Prostate gland (tissue), 2 donors: ENCODE measurements around the gene C2CD3. TPM values are rescaled to one million over a fixed set of nuclear protein-coding genes. Genes with fewer than 3 reads are reported as not detected.

Experiments
- DNase-seq: peaks from one replicate; pipeline ENCODE4 v3.0.0-alpha.2; 2019; ENCODE audit warnings: low spot score
- H3K27ac ChIP-seq, 2 donors: fragments of 200-600 bp; sonication (generic); 2 replicates each; pipeline ENCODE4 v1.5.1; 2017 to 2019
- H3K27me3 ChIP-seq: fragments of 200-600 bp; sonication (generic); replicated peaks from 2 replicates; pipeline ENCODE4 v1.5.1; 2019; ENCODE audit not compliant: insufficient read depth
- H3K36me3 ChIP-seq, 2 donors: fragments of 200-600 bp; sonication (generic); 1 replicate in 1 of 2; 2 replicates in 1 of 2; pipeline versions ENCODE4 v1.5.1 to v1.8.1; 2017 to 2019
- H3K4me1 ChIP-seq: fragments of 200-600 bp; sonication (generic); replicated peaks from 2 replicates; pipeline ENCODE4 v1.5.1; 2019
- H3K4me3 ChIP-seq, 2 donors: fragments of 200-600 bp; sonication (generic); 2 replicates each; pipeline ENCODE4 v1.5.1; 2017 to 2019
- H3K9me3 ChIP-seq: fragments of 200-600 bp; sonication (generic); 2 replicates; pipeline ENCODE4 v1.5.1; 2017
- CTCF ChIP-seq, 4 experiments: fragments of 200-600 bp in 2 of 4; fragments of 450-650 bp in 2 of 4; sonication (generic) in 2 of 4; IDR thresholded peaks; 1 replicate in 3 of 4; 2 replicates in 1 of 4; pipeline ENCODE4 v1.5.1; 2016 to 2019; ENCODE audit warnings: antibody characterized with exemption in 4 of 4, mild to moderate bottlenecking in 2 of 4, moderate library complexity in 2 of 4
- POLR2A ChIP-seq: fragments of 450-650 bp; IDR thresholded peaks from one replicate; pipeline ENCODE4 v1.6.1; 2016; ENCODE audit warnings: antibody characterized with exemption, mild to moderate bottlenecking
- POLR2AphosphoS5 ChIP-seq: sonication (generic); formaldehyde crosslinking; IDR thresholded peaks from one replicate; pipeline ENCODE4 v1.6.1; 2017; ENCODE audit warnings: antibody characterized with exemption
- WGBS: methylation state at CpG from one replicate; pipeline ENCODE4 v1.1.5; 2018; 5-methylcytosine and 5-hydroxymethylcytosine counted together
- intact Hi-C: fragments of 100-400 bp; cut with DNase I; formaldehyde crosslinking; loops from one replicate; pipeline ENCODE4 v1.14.2; 2022
- total RNA-seq, 2 donors: library from RNA; depleted of rRNA; stranded (reverse); fragments of >200 nt; gene quantifications; one replicate each; pipeline ENCODE4 v1.1.0, GENCODE V29; 2016

Gene C2CD3
- total RNA-seq, 2 donors from 2014 or later, result 38.7 to 49.6 TPM

GRCh38 chr11:74024261-74025029 lies 146.4 kb downstream of the C2CD3 start:
- intact Hi-C loops, result no loop called here
- H3K9me3 ChIP-seq, result no peaks in the 10 kb centered on the region
- H3K27me3 ChIP-seq, result no peaks in the 10 kb centered on the region
- no peak for TF ChIP-seq POLR2AphosphoS5
- TF ChIP-seq POLR2A, result no peak
- no peaks in the 10 kb centered on the region for H3K36me3 ChIP-seq
- no peaks in the 10 kb centered on the region for H3K4me1 ChIP-seq
- no peak overlapping the region for H3K27ac ChIP-seq
- WGBS, result 74% methylated on average over 2 of the region's 2 CpGs
- no peak overlapping the region for H3K4me3 ChIP-seq
- DNase-seq, result no peak

GRCh38 chr11:74023276-74023675 lies 147.5 kb downstream of the C2CD3 start:
- Histone ChIP-seq H3K27ac (no peak overlapping the region), H3K36me3 (no peaks in the 10 kb centered on the region), H3K27me3 (no peaks in the 10 kb centered on the region), H3K4me1 (no peaks in the 10 kb centered on the region), H3K4me3 (no peak overlapping the region), H3K9me3 (no peaks in the 10 kb centered on the region)
- TF ChIP-seq CTCF (IDR thresholded peaks at IDR 0.05) (no peak), POLR2A (no peak), POLR2AphosphoS5 (no peak)
- intact Hi-C loops, result no loop called here
- DNase-seq, result no peak

- H3K27ac ChIP-seq, result no peak overlapping the region
- H3K36me3 ChIP-seq, result no peaks in the 10 kb centered on the region
- 69% methylated on average over 6 of the region's 6 CpGs for WGBS
These were observed 148.3 kb downstream of the C2CD3 start for GRCh38 chr11:74022546-74022945.

GRCh38 chr11:74021998-74022397 lies 148.8 kb downstream of the C2CD3 start:
- Histone ChIP-seq H3K27me3 (no peaks in the 10 kb centered on the region), H3K4me3 (no peak overlapping the region), H3K9me3 (no peaks in the 10 kb centered on the region), H3K27ac (no peak overlapping the region), H3K36me3 (no peaks in the 10 kb centered on the region), H3K4me1 (no peaks in the 10 kb centered on the region)
- no peak for DNase-seq
- TF ChIP-seq POLR2A, result no peak
- WGBS, result over 99% methylated on average over 6 of the region's 6 CpGs
- intact Hi-C loops, result no loop called here

More at GRCh38 chr11:74022546-74022945, 148.3 kb downstream of the C2CD3 start:
- DNase-seq, result no peak
- no peaks in the 10 kb centered on the region for H3K9me3 ChIP-seq
- no peak overlapping the region for H3K4me3 ChIP-seq
- H3K27me3 ChIP-seq, result no peaks in the 10 kb centered on the region
- intact Hi-C loops, result no loop called here
- no peaks in the 10 kb centered on the region for H3K4me1 ChIP-seq
- no peak for TF ChIP-seq CTCF (IDR thresholded peaks at IDR 0.05)
- TF ChIP-seq POLR2AphosphoS5, result no peak
- TF ChIP-seq POLR2A, result no peak

- no peaks in the 10 kb centered on the region for H3K9me3 ChIP-seq
- no peaks in the 10 kb centered on the region for H3K4me1 ChIP-seq
- H3K4me3 ChIP-seq, result no peak overlapping the region
- no peaks in the 10 kb centered on the region for H3K36me3 ChIP-seq
- H3K27ac ChIP-seq, result no peak overlapping the region
- no peak for TF ChIP-seq POLR2A
- TF ChIP-seq POLR2AphosphoS5, result no peak
- no peak for TF ChIP-seq CTCF (IDR thresholded peaks at IDR 0.05)
- intact Hi-C loops, result no loop called here
- DNase-seq, result no peak
- 86% methylated on average over 4 of the region's 4 CpGs for WGBS
- H3K27me3 ChIP-seq, result no peaks in the 10 kb centered on the region
These were observed 150.3 kb downstream of the C2CD3 start for GRCh38 chr11:74020539-74020938.

- H3K4me1 ChIP-seq, result no peaks in the 10 kb centered on the region
- intact Hi-C loops, result no loop called here
- WGBS, result 62% methylated on average over 4 of the region's 4 CpGs
- DNase-seq, result no peak
- no peak overlapping the region for H3K27ac ChIP-seq
- H3K4me3 ChIP-seq, result no peak overlapping the region
- H3K36me3 ChIP-seq, result no peaks in the 10 kb centered on the region
- H3K27me3 ChIP-seq, result no peaks in the 10 kb centered on the region
- TF ChIP-seq CTCF (IDR thresholded peaks at IDR 0.05) (no peak), POLR2AphosphoS5 (no peak), POLR2A (no peak)
- H3K9me3 ChIP-seq, result no peaks in the 10 kb centered on the region
These were observed 150.9 kb downstream of the C2CD3 start for GRCh38 chr11:74019860-74020259.
